Natural killer cell (primary cell): ENCODE data around the gene HSPB6. TPM values are rescaled to one million over a fixed set of nuclear protein-coding genes. Genes with fewer than 3 reads are reported as not detected.
A peak's percentile ranks its signal among the peaks of the same experiment; 100 is the strongest.
"Not testable (repeated sequence)": the region's sequence is repeated elsewhere in the genome, so short reads cannot be mapped to it uniquely, and the experiment has no call there.

Experiments
- ATAC-seq, 3 donors: fragments of 150-1000 bp in 2 of 3; fragments of 200-7000 bp in 1 of 3; cut with Tn5 transposase; 1 replicate in 1 of 3; 2 replicates in 2 of 3; pipeline ENCODE4 v1.10.0; 2021; ENCODE audit warnings: mild to moderate bottlenecking in 2 of 3, moderate library complexity in 2 of 3
- DNase-seq, 2 donors: peaks; one replicate each; pipeline versions ENCODE4 v3.0.0 to v3.0.0-alpha.2; 2013 to 2021; ENCODE audit warnings: mixed read lengths in 1 of 2
- H3K27ac ChIP-seq: one replicate; pipeline ENCODE4 v1.5.1; 2013; ENCODE audit warnings: mild to moderate bottlenecking, low read length
- H3K27me3 ChIP-seq: one replicate; pipeline ENCODE4 v1.6.1; 2013; ENCODE audit warnings: low read length; ENCODE audit not compliant: control insufficient read depth, insufficient read depth
- H3K36me3 ChIP-seq: one replicate; pipeline ENCODE4 v1.6.1; 2013; ENCODE audit warnings: low read length; ENCODE audit not compliant: control insufficient read depth, insufficient read depth
- H3K4me1 ChIP-seq: one replicate; pipeline ENCODE4 v1.6.1; 2013; ENCODE audit warnings: low read length; ENCODE audit not compliant: control insufficient read depth, insufficient read depth
- H3K4me3 ChIP-seq: one replicate; pipeline ENCODE4 v1.5.1; 2013; ENCODE audit warnings: low read length
- H3K9me3 ChIP-seq: one replicate; pipeline ENCODE4 v1.6.1; 2013; ENCODE audit warnings: low read length; ENCODE audit not compliant: control insufficient read depth, insufficient read depth
- H3K27ac Mint-ChIP-seq, 2 donors: one replicate each; pipeline ENCODE4 v1.8.0; 2022; ENCODE audit warnings: mild to moderate bottlenecking in 2 of 2, mixed read lengths in 2 of 2, moderate library complexity in 1 of 2
- H3K27me3 Mint-ChIP-seq, 2 donors: one replicate each; pipeline ENCODE4 v1.8.0; 2022; ENCODE audit warnings: low read depth in 2 of 2, mixed read lengths in 2 of 2
- H3K36me3 Mint-ChIP-seq: one replicate; pipeline ENCODE4 v1.8.0; 2022; ENCODE audit warnings: mixed read lengths
- H3K4me1 Mint-ChIP-seq, 2 donors: one replicate each; pipeline ENCODE4 v1.8.0; 2022; ENCODE audit warnings: mixed read lengths in 2 of 2
- H3K4me3 Mint-ChIP-seq: one replicate; pipeline ENCODE4 v1.8.0; 2022; ENCODE audit warnings: mild to moderate bottlenecking, moderate library complexity, mixed read lengths
- H3K9me3 Mint-ChIP-seq, 2 donors: one replicate each; pipeline ENCODE4 v1.8.0; 2022; ENCODE audit warnings: mixed read lengths in 2 of 2
- WGBS: methylation state at CpG from one replicate; pipeline ENCODE4 v1.1.7; 2013; ENCODE audit warnings: missing lambda C conversion rate; ENCODE audit not compliant: insufficient coverage; 5-methylcytosine and 5-hydroxymethylcytosine counted together
- intact Hi-C: fragments of 100-400 bp; cut with micrococcal nuclease; formaldehyde crosslinking; loops from one replicate; pipeline ENCODE4 v1.14.2; 2022
- total RNA-seq, 4 donors: library from RNA; stranded (reverse); fragments of 120-200 nt in 1 of 4; gene quantifications; one replicate each; pipeline versions ENCODE4 v1.2.3 to v1.2.4, GENCODE V29; 2013 to 2022
- TF ChIP-seq, protein P1 (sequence below): fragments of 200-600 bp; IDR thresholded peaks from one replicate; pipeline ENCODE4 v1.8.0; 2022; ENCODE audit warnings: antibody characterized with exemption

Gene HSPB6
- total RNA-seq, 3 donors from 2014 or later (not counting 1 experiment from before 2014, with no cell fraction given): not detected

GRCh38 chr19:35775046-35775297 lies 18.1 kb upstream of the HSPB6 start:
- Mint-ChIP-seq H3K27me3 (no peaks in the 10 kb centered on the region), H3K27ac (peak overlapping the region; percentile 43 to 72), H3K4me1 (peaks cover 18 to 27% of the 10 kb centered on the region in 2 donors), H3K4me3 (peak overlapping the region; percentile 90), H3K9me3 (no peaks in the 10 kb centered on the region), H3K36me3 (no peaks in the 10 kb centered on the region)
- H3K36me3 ChIP-seq: no peaks in the 10 kb centered on the region
- ATAC-seq: peak in 2 of 3 donors; percentile 1
- H3K9me3 ChIP-seq: no peaks in the 10 kb centered on the region
- H3K27ac ChIP-seq: no peak overlapping the region
- H3K27me3 ChIP-seq: no peaks in the 10 kb centered on the region
- TF ChIP-seq, protein P1, sequence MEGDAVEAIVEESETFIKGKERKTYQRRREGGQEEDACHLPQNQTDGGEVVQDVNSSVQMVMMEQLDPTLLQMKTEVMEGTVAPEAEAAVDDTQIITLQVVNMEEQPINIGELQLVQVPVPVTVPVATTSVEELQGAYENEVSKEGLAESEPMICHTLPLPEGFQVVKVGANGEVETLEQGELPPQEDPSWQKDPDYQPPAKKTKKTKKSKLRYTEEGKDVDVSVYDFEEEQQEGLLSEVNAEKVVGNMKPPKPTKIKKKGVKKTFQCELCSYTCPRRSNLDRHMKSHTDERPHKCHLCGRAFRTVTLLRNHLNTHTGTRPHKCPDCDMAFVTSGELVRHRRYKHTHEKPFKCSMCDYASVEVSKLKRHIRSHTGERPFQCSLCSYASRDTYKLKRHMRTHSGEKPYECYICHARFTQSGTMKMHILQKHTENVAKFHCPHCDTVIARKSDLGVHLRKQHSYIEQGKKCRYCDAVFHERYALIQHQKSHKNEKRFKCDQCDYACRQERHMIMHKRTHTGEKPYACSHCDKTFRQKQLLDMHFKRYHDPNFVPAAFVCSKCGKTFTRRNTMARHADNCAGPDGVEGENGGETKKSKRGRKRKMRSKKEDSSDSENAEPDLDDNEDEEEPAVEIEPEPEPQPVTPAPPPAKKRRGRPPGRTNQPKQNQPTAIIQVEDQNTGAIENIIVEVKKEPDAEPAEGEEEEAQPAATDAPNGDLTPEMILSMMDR: no peak
- H3K4me1 ChIP-seq: peaks cover 16% of the 10 kb centered on the region
- DNase-seq: no peak
- intact Hi-C loops: loop anchor here (1.0 kb wide), 3 partner anchors 17 to 35 kb away; partner anchors contain the start of genes PROSER3, PSENEN and U2AF1L4
- H3K4me3 ChIP-seq: peak overlapping the region; percentile 15
- 38% methylated on average over 9 of the region's 9 CpGs for WGBS

GRCh38 chr19:35774274-35775045 lies 17.6 kb upstream of the HSPB6 start:
- no peak for DNase-seq
- no peaks in the 10 kb centered on the region for H3K36me3 ChIP-seq
- Mint-ChIP-seq H3K27ac (peak overlapping the region; percentile 43 to 72), H3K36me3 (no peaks in the 10 kb centered on the region), H3K4me3 (peak overlapping the region; percentile 90), H3K27me3 (no peaks in the 10 kb centered on the region), H3K9me3 (no peaks in the 10 kb centered on the region), H3K4me1 (peaks cover 18 to 27% of the 10 kb centered on the region in 2 donors)
- TF ChIP-seq, protein P1: no peak
- peaks cover 16% of the 10 kb centered on the region for H3K4me1 ChIP-seq
- no peaks in the 10 kb centered on the region for H3K27me3 ChIP-seq
- 62% methylated on average over 16 of the region's 16 CpGs for WGBS
- intact Hi-C loops: loop anchor here (1.0 kb wide), 3 partner anchors 16 to 34 kb away; partner anchors contain the start of genes PROSER3, PSENEN and U2AF1L4
- H3K27ac ChIP-seq: no peak overlapping the region
- no peaks in the 10 kb centered on the region for H3K9me3 ChIP-seq
- no peak for ATAC-seq
- H3K4me3 ChIP-seq: peak overlapping the region; percentile 15

GRCh38 chr19:35773020-35773806 lies 16.4 kb upstream of the HSPB6 start:
- ATAC-seq (no peak), DNase-seq (no peak)
- no peak overlapping the region for H3K4me3 ChIP-seq
- peaks cover 16% of the 10 kb centered on the region for H3K4me1 ChIP-seq
- H3K27me3 Mint-ChIP-seq: no peaks in the 10 kb centered on the region
- no peak overlapping the region for H3K4me3 Mint-ChIP-seq
- peaks cover 18 to 27% of the 10 kb centered on the region in 2 donors for H3K4me1 Mint-ChIP-seq
- no peak overlapping the region for H3K27ac ChIP-seq
- no peaks in the 10 kb centered on the region for H3K36me3 Mint-ChIP-seq
- intact Hi-C loops: no loop called here
- H3K36me3 ChIP-seq: peaks cover 2% of the 10 kb centered on the region
- H3K9me3 ChIP-seq: no peaks in the 10 kb centered on the region
- H3K27ac Mint-ChIP-seq: no peak overlapping the region
- WGBS: 89% methylated on average over 8 of the region's 9 CpGs
- H3K27me3 ChIP-seq: no peaks in the 10 kb centered on the region
- TF ChIP-seq, protein P1: no peak
- no peaks in the 10 kb centered on the region for H3K9me3 Mint-ChIP-seq

- WGBS: 94% methylated on average over 5 of the region's 5 CpGs
- H3K4me3 Mint-ChIP-seq, H3K36me3 Mint-ChIP-seq, H3K27ac Mint-ChIP-seq, H3K4me3 ChIP-seq, DNase-seq, H3K9me3 Mint-ChIP-seq, H3K36me3 ChIP-seq, H3K27me3 Mint-ChIP-seq, H3K27ac ChIP-seq, intact Hi-C loops, ATAC-seq, H3K27me3 ChIP-seq, H3K9me3 ChIP-seq: not testable (repeated sequence)
- peaks cover 18 to 27% of the 10 kb centered on the region in 2 donors for H3K4me1 Mint-ChIP-seq
- H3K4me1 ChIP-seq: peaks cover 16% of the 10 kb centered on the region
Measured at GRCh38 chr19:35772362-35772761, 15.5 kb upstream of the HSPB6 start.
